WERI-Rb-1 (cell line): ENCODE results near the gene MTMR4.

ENCODE experiments used
- DNase-seq: peaks from one replicate; pipeline ENCODE4 v3.0.0-alpha.2; 2020
- H3K27ac ChIP-seq: fragments of 250-450 bp; sonication (Bioruptor Pico); 2 replicates; pipeline ENCODE4 v1.5.1; 2020; ENCODE audit warnings: mild to moderate bottlenecking, moderate library complexity
- H3K27me3 ChIP-seq: fragments of 250-450 bp; sonication (Bioruptor Pico); 2 replicates; pipeline ENCODE4 v1.5.1; 2021; ENCODE audit warnings: mild to moderate bottlenecking, low read depth, moderate library complexity; ENCODE audit not compliant: insufficient read depth, severe bottlenecking
- H3K36me3 ChIP-seq: fragments of 250-450 bp; sonication (Bioruptor Pico); 2 replicates; pipeline ENCODE4 v1.5.1; 2020; ENCODE audit warnings: mild to moderate bottlenecking, moderate library complexity
- H3K4me3 ChIP-seq: 2 replicates; pipeline ENCODE4 v1.5.1; 2011; ENCODE audit warnings: low read depth, mild to moderate bottlenecking, control low read depth, low read length
- H3K9me3 ChIP-seq: fragments of 250-450 bp; sonication (Bioruptor Pico); 2 replicates; pipeline ENCODE4 v1.5.1; 2021; ENCODE audit warnings: mild to moderate bottlenecking, moderate library complexity; ENCODE audit not compliant: severe bottlenecking
- TF ChIP-seq, protein P1 (sequence below): IDR thresholded peaks from 2 replicates; pipeline ENCODE4 v1.5.1; 2011; ENCODE audit warnings: low read depth, mild to moderate bottlenecking, control low read depth, inconsistent platforms, low read length

MTMR4 gene

DNA sequence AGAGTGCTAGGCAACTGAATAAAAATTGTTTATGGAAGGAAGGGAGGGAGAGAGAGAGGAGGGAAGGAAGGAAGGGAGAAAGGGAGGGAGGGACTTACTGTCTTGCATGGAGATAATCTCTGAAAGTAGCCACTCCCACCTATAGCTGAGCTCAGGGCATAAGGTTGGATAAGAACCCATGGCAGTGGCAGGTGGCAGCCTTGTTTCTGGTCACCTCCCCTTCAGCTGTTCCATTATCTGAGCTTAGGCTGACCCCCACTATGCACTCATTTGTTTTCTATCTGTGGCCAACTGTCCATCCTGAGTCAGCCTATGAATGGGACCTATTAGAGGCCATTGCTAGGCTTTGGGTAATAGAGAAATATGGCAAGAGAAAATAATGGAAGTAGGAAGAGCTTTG lies 25.3 kb upstream of the MTMR4 start:
- Histone ChIP-seq H3K36me3 (no peaks in the 10 kb centered on the region), H3K4me3 (no peak overlapping the region), H3K9me3 (peaks cover 8% of the 10 kb centered on the region), H3K27ac (peak overlapping the region; percentile 84), H3K27me3 (no peaks in the 10 kb centered on the region)
- TF ChIP-seq, protein P1, sequence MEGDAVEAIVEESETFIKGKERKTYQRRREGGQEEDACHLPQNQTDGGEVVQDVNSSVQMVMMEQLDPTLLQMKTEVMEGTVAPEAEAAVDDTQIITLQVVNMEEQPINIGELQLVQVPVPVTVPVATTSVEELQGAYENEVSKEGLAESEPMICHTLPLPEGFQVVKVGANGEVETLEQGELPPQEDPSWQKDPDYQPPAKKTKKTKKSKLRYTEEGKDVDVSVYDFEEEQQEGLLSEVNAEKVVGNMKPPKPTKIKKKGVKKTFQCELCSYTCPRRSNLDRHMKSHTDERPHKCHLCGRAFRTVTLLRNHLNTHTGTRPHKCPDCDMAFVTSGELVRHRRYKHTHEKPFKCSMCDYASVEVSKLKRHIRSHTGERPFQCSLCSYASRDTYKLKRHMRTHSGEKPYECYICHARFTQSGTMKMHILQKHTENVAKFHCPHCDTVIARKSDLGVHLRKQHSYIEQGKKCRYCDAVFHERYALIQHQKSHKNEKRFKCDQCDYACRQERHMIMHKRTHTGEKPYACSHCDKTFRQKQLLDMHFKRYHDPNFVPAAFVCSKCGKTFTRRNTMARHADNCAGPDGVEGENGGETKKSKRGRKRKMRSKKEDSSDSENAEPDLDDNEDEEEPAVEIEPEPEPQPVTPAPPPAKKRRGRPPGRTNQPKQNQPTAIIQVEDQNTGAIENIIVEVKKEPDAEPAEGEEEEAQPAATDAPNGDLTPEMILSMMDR: no peak
- DNase-seq: peak; percentile 95

DNA sequence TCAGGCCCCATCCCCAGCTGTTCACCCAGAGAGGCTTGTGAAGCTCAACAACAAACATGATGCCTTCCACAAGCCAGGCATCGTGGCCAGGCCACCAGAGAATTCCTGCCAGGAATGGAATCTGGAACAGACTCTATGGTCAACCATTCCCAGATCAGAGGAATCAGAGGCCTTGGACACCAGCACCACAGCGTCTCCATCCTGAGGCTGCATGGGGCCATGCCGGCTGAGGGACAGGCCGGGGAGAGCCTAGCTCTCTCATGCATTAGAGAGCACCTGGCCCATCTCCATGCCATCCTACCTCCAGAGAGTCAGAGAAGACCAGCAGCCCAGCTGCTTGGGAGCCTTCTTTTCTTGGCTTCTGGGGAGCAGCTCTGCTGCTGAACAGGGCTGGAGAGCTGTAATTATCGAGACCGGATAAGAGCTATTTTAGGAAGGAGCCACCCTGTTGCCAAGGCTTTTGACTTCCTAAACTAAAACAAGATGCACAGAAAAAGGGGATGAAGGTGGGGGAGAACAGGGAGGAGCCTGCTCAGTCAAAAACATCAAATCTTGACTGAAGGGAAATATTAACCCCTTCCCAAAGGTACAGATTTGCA lies 24.5 kb upstream of the MTMR4 start:
- peak overlapping the region; percentile 78 for H3K27ac ChIP-seq
- DNase-seq: no peak
- peaks cover 8% of the 10 kb centered on the region for H3K9me3 ChIP-seq
- no peak overlapping the region for H3K4me3 ChIP-seq
- no peaks in the 10 kb centered on the region for H3K27me3 ChIP-seq
- no peaks in the 10 kb centered on the region for H3K36me3 ChIP-seq
- TF ChIP-seq, protein P1: no peak

DNA sequence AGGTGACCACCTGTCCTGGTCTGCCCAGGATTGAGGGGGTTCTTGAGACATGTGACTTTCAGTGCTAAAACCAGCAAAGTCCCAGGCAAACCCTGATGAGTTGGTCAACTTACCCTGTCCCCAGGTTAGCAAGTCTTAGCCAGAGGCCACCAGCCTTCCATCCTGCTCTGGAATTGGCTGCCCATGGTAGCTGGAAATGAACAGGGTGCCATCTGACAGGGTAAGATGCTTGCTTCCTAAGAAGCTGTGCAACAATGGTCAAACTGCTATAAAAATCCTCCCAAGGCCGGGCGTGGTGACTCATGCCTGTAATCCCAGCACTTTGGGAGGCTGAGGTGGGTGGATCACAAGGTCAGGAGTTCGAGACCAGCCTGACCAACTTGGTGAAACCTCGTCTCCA lies 22.8 kb upstream of the MTMR4 start:
- H3K36me3 ChIP-seq: no peaks in the 10 kb centered on the region
- H3K27me3 ChIP-seq: no peaks in the 10 kb centered on the region
- TF ChIP-seq, protein P1: no peak
- DNase-seq: no peak
- H3K27ac ChIP-seq: peak overlapping the region; percentile 47
- no peak overlapping the region for H3K4me3 ChIP-seq
- H3K9me3 ChIP-seq: no peaks in the 10 kb centered on the region

DNA sequence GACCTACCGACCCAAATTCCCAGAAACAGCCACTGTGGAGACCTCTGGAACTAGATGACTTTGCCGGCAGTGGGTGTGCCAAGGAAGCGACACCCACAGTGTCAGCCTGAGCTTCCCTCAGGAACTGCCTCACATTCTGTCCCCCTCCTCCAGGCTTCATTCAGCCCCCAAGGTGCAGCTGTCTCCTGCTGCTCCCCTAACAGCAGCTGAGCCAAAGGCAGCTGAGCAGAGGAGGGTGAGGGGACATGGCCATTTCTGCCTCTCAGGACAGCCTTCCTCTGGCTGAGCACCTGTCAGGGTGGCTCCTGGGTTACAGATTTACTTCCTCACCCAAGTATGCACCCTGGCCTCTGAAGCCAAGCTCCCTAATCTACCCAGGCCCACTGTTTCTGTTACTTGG lies 22.1 kb upstream of the MTMR4 start:
- H3K36me3 ChIP-seq: no peaks in the 10 kb centered on the region
- no peak for DNase-seq
- TF ChIP-seq, protein P1: no peak
- no peaks in the 10 kb centered on the region for H3K27me3 ChIP-seq
- H3K9me3 ChIP-seq: no peaks in the 10 kb centered on the region
- H3K27ac ChIP-seq: peak overlapping the region; percentile 47
- H3K4me3 ChIP-seq: no peak overlapping the region

DNA sequence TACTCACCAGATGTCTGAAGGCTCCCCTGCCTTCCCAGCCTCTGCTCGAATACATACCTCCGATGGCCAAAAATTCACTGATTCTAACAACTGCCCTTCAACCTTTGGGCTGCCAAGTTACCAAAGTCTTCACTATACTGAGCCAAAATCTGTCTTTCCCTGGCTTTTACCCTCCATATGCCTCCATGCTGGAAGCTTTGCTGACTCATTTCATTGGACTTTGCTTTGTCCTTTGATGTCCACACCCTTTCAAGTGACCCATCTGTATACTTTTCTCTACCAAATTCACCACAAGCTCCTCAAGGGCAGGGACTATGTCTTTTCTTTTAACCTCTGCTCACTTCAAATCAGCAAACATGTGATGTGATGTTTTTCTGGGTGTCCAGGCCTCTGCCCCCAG lies 21.0 kb upstream of the MTMR4 start:
- DNase-seq: no peak
- Histone ChIP-seq H3K36me3 (no peaks in the 10 kb centered on the region), H3K27me3 (no peaks in the 10 kb centered on the region), H3K27ac (peak overlapping the region; percentile 92), H3K9me3 (no peaks in the 10 kb centered on the region), H3K4me3 (no peak overlapping the region)
- TF ChIP-seq, protein P1: no peak

DNA sequence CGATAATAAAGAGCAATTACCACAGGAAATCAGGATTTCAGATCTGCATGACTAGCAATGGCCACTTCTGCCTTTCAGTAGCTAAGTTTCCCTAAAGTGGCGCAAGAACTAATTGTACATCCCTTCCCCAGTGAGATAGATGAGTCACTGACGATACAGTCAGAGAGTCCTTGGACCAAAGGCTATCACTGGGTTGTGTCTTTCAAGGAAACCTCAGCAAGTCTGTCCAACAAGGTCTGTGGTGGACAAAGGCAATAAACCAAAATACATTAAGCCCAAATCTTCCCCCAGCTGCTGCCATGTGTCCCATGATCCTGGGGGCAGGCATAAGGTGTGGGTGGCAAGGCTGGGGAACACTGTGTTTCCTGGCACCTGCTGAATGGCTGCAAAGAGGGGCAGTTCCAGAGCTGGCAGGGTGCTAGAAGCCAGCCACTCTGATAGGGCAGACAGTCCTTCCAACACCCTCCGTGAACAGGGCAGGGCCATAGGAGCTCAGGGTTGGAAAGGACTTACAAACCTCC lies 20.5 kb upstream of the MTMR4 start:
- DNase-seq: no peak
- H3K36me3 ChIP-seq: no peaks in the 10 kb centered on the region
- no peaks in the 10 kb centered on the region for H3K9me3 ChIP-seq
- peak overlapping the region; percentile 92 for H3K27ac ChIP-seq
- no peaks in the 10 kb centered on the region for H3K27me3 ChIP-seq
- TF ChIP-seq, protein P1: no peak
- no peak overlapping the region for H3K4me3 ChIP-seq
